ES-I3 (cell line): ENCODE measurements around the gene CAPN12.
"Not testable (repeated sequence)": the region's sequence is repeated elsewhere in the genome, so short reads cannot be mapped to it uniquely, and the experiment has no call there.

Source experiments
- H3K36me3 ChIP-seq: 2 replicates; pipeline ENCODE4 v1.6.1; 2013; ENCODE audit warnings: mild to moderate bottlenecking, low read length, control low read depth, moderate library complexity; ENCODE audit not compliant: insufficient read depth
- H3K4me1 ChIP-seq: 2 replicates; pipeline ENCODE4 v1.6.1; 2013; ENCODE audit warnings: mild to moderate bottlenecking, control low read depth, low read length; ENCODE audit not compliant: insufficient read depth
- H3K9ac ChIP-seq: 2 replicates; pipeline ENCODE4 v1.6.1; 2013; ENCODE audit warnings: low read depth, mild to moderate bottlenecking, low read length, moderate library complexity
- H3K9me3 ChIP-seq: 2 replicates; pipeline ENCODE4 v1.6.1; 2013; ENCODE audit warnings: mild to moderate bottlenecking, low read length, moderate library complexity; ENCODE audit not compliant: control insufficient read depth, insufficient read depth

The CAPN12 gene

GRCh38 chr19:38744298-38744681 lies at the start of gene CAPN12:
CAPN12 (minus strand) TSS chr19:38744474; CDS start chr19:38744165, 309 bp downstream.
- H3K9ac ChIP-seq: no peak within 1 kb of the TSS
- no peaks in the 10 kb centered on the region; the same call in 1 of the 2 replicates for H3K4me1 ChIP-seq
- no peaks in the 10 kb centered on the region for H3K36me3 ChIP-seq
- H3K9me3 ChIP-seq: no peaks in the 10 kb centered on the region

GRCh38 chr19:38793671-38794070 lies 49.4 kb upstream of the CAPN12 start:
- peaks cover 3% of the 10 kb centered on the region; the same call in 1 of the 2 replicates for H3K4me1 ChIP-seq
- no peak overlapping the region for H3K9ac ChIP-seq
- peaks cover under 1% of the 10 kb centered on the region; the same call in 1 of the 2 replicates for H3K9me3 ChIP-seq
- H3K36me3 ChIP-seq: no peaks in the 10 kb centered on the region

GRCh38 chr19:38793177-38793576 lies 48.9 kb upstream of the CAPN12 start:
- no peaks in the 10 kb centered on the region for H3K9me3 ChIP-seq
- H3K36me3 ChIP-seq: no peaks in the 10 kb centered on the region
- peaks cover 3% of the 10 kb centered on the region; the same call in 1 of the 2 replicates for H3K4me1 ChIP-seq
- no peak overlapping the region for H3K9ac ChIP-seq

- H3K9me3 ChIP-seq: no peaks in the 10 kb centered on the region
- no peaks in the 10 kb centered on the region for H3K36me3 ChIP-seq
- H3K9ac ChIP-seq: 0 out of 2 replicates have a peak overlapping the region, but pooled peaks have one; percentile 13
- peaks cover 3% of the 10 kb centered on the region; the same call in 1 of the 2 replicates for H3K4me1 ChIP-seq
Measured at GRCh38 chr19:38792250-38793111, 48.2 kb upstream of the CAPN12 start.

- not testable (repeated sequence) for H3K4me1 ChIP-seq, H3K36me3 ChIP-seq, H3K9ac ChIP-seq, H3K9me3 ChIP-seq
Measured at GRCh38 chr19:38791451-38792064, 47.3 kb upstream of the CAPN12 start.

GRCh38 chr19:38790507-38791403 lies 46.5 kb upstream of the CAPN12 start:
- H3K9me3 ChIP-seq, H3K9ac ChIP-seq: not testable (repeated sequence)

GRCh38 chr19:38788478-38789243 lies 44.4 kb upstream of the CAPN12 start, which contains the start of gene LGALS7B:
LGALS7B (plus strand) TSS chr19:38789200; CDS start chr19:38789227, 27 bp downstream.
- peaks cover 3% of the 10 kb centered on the region; the same call in 1 of the 2 replicates for H3K4me1 ChIP-seq

More at GRCh38 chr19:38790507-38791403, 46.5 kb upstream of the CAPN12 start:
- not testable (repeated sequence) for H3K36me3 ChIP-seq, H3K4me1 ChIP-seq

GRCh38 chr19:38786572-38787265 lies 42.4 kb upstream of the CAPN12 start:
- Histone ChIP-seq H3K9me3 (no peaks in the 10 kb centered on the region), H3K36me3 (no peaks in the 10 kb centered on the region), H3K9ac (no peak overlapping the region), H3K4me1 (no peaks in the 10 kb centered on the region)

More at GRCh38 chr19:38788478-38789243, 44.4 kb upstream of the CAPN12 start, which contains the start of gene LGALS7B:
- no peak within 1 kb of the TSS for H3K9ac ChIP-seq
- no peaks in the 10 kb centered on the region for H3K9me3 ChIP-seq
- H3K36me3 ChIP-seq: no peaks in the 10 kb centered on the region

GRCh38 chr19:38786061-38786460 lies 41.8 kb upstream of the CAPN12 start:
- H3K9ac ChIP-seq, H3K36me3 ChIP-seq, H3K9me3 ChIP-seq, H3K4me1 ChIP-seq: not testable (repeated sequence)

- Histone ChIP-seq H3K4me1 (no peaks in the 10 kb centered on the region), H3K9ac (no peak overlapping the region), H3K9me3 (no peaks in the 10 kb centered on the region), H3K36me3 (no peaks in the 10 kb centered on the region)
Measured at GRCh38 chr19:38785187-38785699, 41.0 kb upstream of the CAPN12 start.

- H3K9ac ChIP-seq: no peak overlapping the region
- no peaks in the 10 kb centered on the region for H3K4me1 ChIP-seq
- no peaks in the 10 kb centered on the region for H3K36me3 ChIP-seq
- no peaks in the 10 kb centered on the region for H3K9me3 ChIP-seq
Measured at GRCh38 chr19:38784224-38784623, 40.0 kb upstream of the CAPN12 start.

GRCh38 chr19:38782212-38782611 lies 37.9 kb upstream of the CAPN12 start:
- H3K4me1 ChIP-seq, H3K9ac ChIP-seq, H3K36me3 ChIP-seq, H3K9me3 ChIP-seq: not testable (repeated sequence)

- Histone ChIP-seq H3K9me3 (no peaks in the 10 kb centered on the region), H3K36me3 (no peaks in the 10 kb centered on the region), H3K4me1 (no peaks in the 10 kb centered on the region), H3K9ac (no peak overlapping the region)
Measured at GRCh38 chr19:38781058-38781457, 36.8 kb upstream of the CAPN12 start.
